Lung (tissue), 12 donors: ENCODE data around the gene VGLL4. TPM values are rescaled to one million over a fixed set of nuclear protein-coding genes. Genes with fewer than 3 reads are reported as not detected.
A peak's percentile ranks its signal among the peaks of the same experiment; 100 is the strongest.

Source experiments
- ATAC-seq: fragments of 200-7000 bp; cut with Tn5 transposase; one replicate; pipeline ENCODE4 v1.9.1; 2020; ENCODE audit warnings: moderate number of reproducible peaks; ENCODE audit not compliant: insufficient read depth, low FRiP score
- DNase-seq, 3 donors: peaks; one replicate each; pipeline ENCODE4 v3.0.0-alpha.2; 2013 to 2017
- H3K27ac ChIP-seq, 2 donors: one replicate each; pipeline ENCODE4 v1.5.1; 2013; ENCODE audit warnings: mild to moderate bottlenecking in 2 of 2, moderate library complexity in 2 of 2, control low read depth in 1 of 2, inconsistent platforms in 1 of 2, low read depth in 1 of 2, low read length in 1 of 2
- H3K27me3 ChIP-seq, 3 donors: one replicate each; pipeline ENCODE4 v1.5.1; 2013; ENCODE audit warnings: low read length in 2 of 3; ENCODE audit not compliant: control insufficient read depth in 3 of 3, insufficient read depth in 3 of 3
- H3K36me3 ChIP-seq, 4 donors: one replicate each; pipeline ENCODE4 v1.5.1; 2013; ENCODE audit warnings: low read length in 4 of 4, mild to moderate bottlenecking in 1 of 4, moderate library complexity in 1 of 4; ENCODE audit not compliant: control insufficient read depth in 4 of 4, insufficient read depth in 4 of 4
- H3K4me1 ChIP-seq, 5 donors: one replicate each; pipeline ENCODE4 v1.5.1; 2013; ENCODE audit warnings: low read length in 5 of 5, mild to moderate bottlenecking in 2 of 5, moderate library complexity in 1 of 5; ENCODE audit not compliant: control insufficient read depth in 5 of 5, insufficient read depth in 5 of 5
- H3K4me3 ChIP-seq: one replicate; pipeline ENCODE4 v1.5.1; 2013; ENCODE audit warnings: mild to moderate bottlenecking, control low read depth, moderate library complexity
- H3K9ac ChIP-seq, 2 donors: one replicate each; pipeline ENCODE4 v1.5.1; 2013; ENCODE audit warnings: low read length in 2 of 2, control low read depth in 1 of 2; ENCODE audit not compliant: insufficient read depth in 1 of 2
- H3K9me3 ChIP-seq, 4 donors: one replicate each; pipeline ENCODE4 v1.5.1; 2013; ENCODE audit warnings: low read length in 3 of 4, mild to moderate bottlenecking in 1 of 4, moderate library complexity in 1 of 4; ENCODE audit not compliant: control insufficient read depth in 4 of 4, insufficient read depth in 3 of 4
- WGBS, 2 donors: extraction: QIAGEN DNeasy Blood & Tissue Kit; methylation state at CpG; one replicate each; pipeline ENCODE4 v1.1.7; 2013; 5-methylcytosine and 5-hydroxymethylcytosine counted together
- polyA plus RNA-seq, 2 donors: library from polyadenylated mRNA; stranded (reverse); fragments of 200-250 nt; gene quantifications; one replicate each; pipeline ENCODE4 v1.2.1, GENCODE V29; 2013
- total RNA-seq, 2 donors: library from RNA; depleted of rRNA in 1 of 2; stranded (reverse); fragments of >200 nt in 1 of 2; gene quantifications; one replicate each; pipeline ENCODE4 v1.2.1, GENCODE V29; 2014 to 2021
- TF ChIP-seq, protein P1 (sequence below): IDR thresholded peaks from 2 replicates; pipeline ENCODE4 v1.5.1; 2012; ENCODE audit warnings: mild to moderate bottlenecking; ENCODE audit errors: control extremely low read depth, extremely low read depth
- donor health status: control.
- donor health status: control.
- donor health status: Bipolar disorder and iron deficiency.
- donor health status: healthy.
- donor health status: DM: yes; HTN: yes; CAD: no.

VGLL4 gene
- total and polyA plus RNA-seq, 4 donors = 30.5 to 94.1 (median 39.3) TPM

- no peak overlapping the region for H3K27ac ChIP-seq
- ATAC-seq (no peak), DNase-seq (no peak)
- no peaks in the 10 kb centered on the region for H3K9me3 ChIP-seq
- H3K9ac ChIP-seq = no peak overlapping the region
- no peak overlapping the region for H3K4me3 ChIP-seq
- TF ChIP-seq, protein P1, sequence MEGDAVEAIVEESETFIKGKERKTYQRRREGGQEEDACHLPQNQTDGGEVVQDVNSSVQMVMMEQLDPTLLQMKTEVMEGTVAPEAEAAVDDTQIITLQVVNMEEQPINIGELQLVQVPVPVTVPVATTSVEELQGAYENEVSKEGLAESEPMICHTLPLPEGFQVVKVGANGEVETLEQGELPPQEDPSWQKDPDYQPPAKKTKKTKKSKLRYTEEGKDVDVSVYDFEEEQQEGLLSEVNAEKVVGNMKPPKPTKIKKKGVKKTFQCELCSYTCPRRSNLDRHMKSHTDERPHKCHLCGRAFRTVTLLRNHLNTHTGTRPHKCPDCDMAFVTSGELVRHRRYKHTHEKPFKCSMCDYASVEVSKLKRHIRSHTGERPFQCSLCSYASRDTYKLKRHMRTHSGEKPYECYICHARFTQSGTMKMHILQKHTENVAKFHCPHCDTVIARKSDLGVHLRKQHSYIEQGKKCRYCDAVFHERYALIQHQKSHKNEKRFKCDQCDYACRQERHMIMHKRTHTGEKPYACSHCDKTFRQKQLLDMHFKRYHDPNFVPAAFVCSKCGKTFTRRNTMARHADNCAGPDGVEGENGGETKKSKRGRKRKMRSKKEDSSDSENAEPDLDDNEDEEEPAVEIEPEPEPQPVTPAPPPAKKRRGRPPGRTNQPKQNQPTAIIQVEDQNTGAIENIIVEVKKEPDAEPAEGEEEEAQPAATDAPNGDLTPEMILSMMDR = no peak
- peaks cover 0 to 6% (median 0%) of the 10 kb centered on the region in 4 donors for H3K36me3 ChIP-seq
- peaks cover 0 to 14% (median 3%) of the 10 kb centered on the region in 5 donors for H3K4me1 ChIP-seq
- no peaks in the 10 kb centered on the region for H3K27me3 ChIP-seq
- 86 to 89% methylated on average over 9 of the region's 9 CpGs for WGBS, 2 donors
These were observed 24.8 kb upstream of the VGLL4 start for GRCh38 chr3:11668243-11669235.

GRCh38 chr3:11665331-11665730 lies 21.6 kb upstream of the VGLL4 start:
- no peak for DNase-seq
- H3K9ac ChIP-seq = no peak overlapping the region
- TF ChIP-seq, protein P1 = no peak
- H3K27me3 ChIP-seq = no peaks in the 10 kb centered on the region
- peaks cover 0 to 4% (median 0%) of the 10 kb centered on the region in 4 donors for H3K36me3 ChIP-seq
- H3K4me3 ChIP-seq = no peak overlapping the region
- no peak for ATAC-seq
- WGBS, 2 donors = 94 to 95% methylated on average over 8 to 9 of the region's 10 CpGs
- H3K27ac ChIP-seq = peak overlapping the region in 1 of 2 donors; percentile 33
- H3K4me1 ChIP-seq = peaks cover 0 to 6% (median 2%) of the 10 kb centered on the region in 5 donors
- H3K9me3 ChIP-seq = no peaks in the 10 kb centered on the region

- DNase-seq (no peak), ATAC-seq (no peak)
- no peak overlapping the region for H3K27ac ChIP-seq
- H3K9me3 ChIP-seq = no peaks in the 10 kb centered on the region
- peaks cover 0 to 6% (median 2%) of the 10 kb centered on the region in 5 donors for H3K4me1 ChIP-seq
- no peak overlapping the region for H3K9ac ChIP-seq
- no peaks in the 10 kb centered on the region for H3K36me3 ChIP-seq
- H3K27me3 ChIP-seq = no peaks in the 10 kb centered on the region
- 95 to 96% methylated on average over 2 of the region's 2 CpGs for WGBS, 2 donors
- TF ChIP-seq, protein P1 = no peak
- no peak overlapping the region for H3K4me3 ChIP-seq
These were observed 18.8 kb upstream of the VGLL4 start for GRCh38 chr3:11662392-11662990.
